GM10248 (cell line): ENCODE data around the gene MPL.

ENCODE experiments used
- CTCF ChIA-PET: fragments of 300-600 bp; sonication (Branson Sonifier 250); formaldehyde crosslinking; extraction: SDS; loops from one replicate; lab custom pipeline; 2021; ENCODE audit warnings: antibody characterized with exemption; lab: Yijun Ruan, JAX
- POLR2A ChIA-PET: fragments of 350-650 bp; sonication (Branson Sonifier 250); formaldehyde crosslinking; extraction: SDS; loops from one replicate; lab custom pipeline; 2020; ENCODE audit warnings: antibody characterized with exemption; lab: Yijun Ruan, JAX
- DNase-seq: peaks from one replicate; pipeline ENCODE4 v3.0.0; 2012; ENCODE audit errors: extremely low spot score
- CTCF ChIP-seq: IDR thresholded peaks from 2 replicates; pipeline ENCODE4 v1.5.1; 2012; ENCODE audit warnings: mild to moderate bottlenecking, low read depth; ENCODE audit errors: extremely low read depth, missing control alignments, control extremely low read depth

Gene MPL

GRCh38 chr1:43345120-43345519 lies 7.5 kb downstream of the MPL start:
- no peak for TF ChIP-seq CTCF
- no peak for DNase-seq
- CTCF ChIA-PET = no interaction called here
- POLR2A ChIA-PET = no interaction called here

- CTCF ChIA-PET = no interaction called here
- no peak for TF ChIP-seq CTCF
- POLR2A ChIA-PET = no interaction called here
- no peak for DNase-seq
These were observed 9.0 kb downstream of the MPL start for GRCh38 chr1:43346636-43347035.

- ChIA-PET POLR2A (no interaction called here), CTCF (no interaction called here)
- DNase-seq = no peak
- no peak for TF ChIP-seq CTCF
These were observed 10.8 kb downstream of the MPL start for GRCh38 chr1:43348343-43348808.

- ChIA-PET CTCF (no interaction called here), POLR2A (no interaction called here)
- DNase-seq = no peak
- no peak for TF ChIP-seq CTCF
These were observed 11.4 kb downstream of the MPL start for GRCh38 chr1:43348809-43349593.

- no peak for DNase-seq
- POLR2A ChIA-PET = no interaction called here
These were observed 12.1 kb downstream of the MPL start for GRCh38 chr1:43349594-43350306.

GRCh38 chr1:43350976-43351375 lies 13.4 kb downstream of the MPL start:
- POLR2A ChIA-PET = interaction anchor here (0.6 kb wide), 1 partner anchor 619 kb away, joined by 3 read pairs; the partner anchor contains the start of gene DPH2

More at GRCh38 chr1:43349594-43350306, 12.1 kb downstream of the MPL start:
- TF ChIP-seq CTCF = no peak
- CTCF ChIA-PET = no interaction called here

More at GRCh38 chr1:43350976-43351375, 13.4 kb downstream of the MPL start:
- no peak for DNase-seq
- CTCF ChIA-PET = no interaction called here
- TF ChIP-seq CTCF = no peak
